SK-N-MC (cell line): ENCODE measurements around the gene ST6GALNAC2.
"Not testable (repeated sequence)": the region's sequence is repeated elsewhere in the genome, so short reads cannot be mapped to it uniquely, and the experiment has no call there.

Source experiments
- EZH2 ChIP-seq: fragments of 200-600 bp; sonication (generic); IDR thresholded peaks from one replicate; pipeline ENCODE4 v1.6.1; 2017; ENCODE audit warnings: antibody characterized with exemption
- FOXP2 ChIP-seq: optimal IDR thresholded peaks from 2 replicates; pipeline ENCODE3; 2011; ENCODE audit warnings: mild to moderate bottlenecking, moderate library complexity; ENCODE audit not compliant: insufficient read depth; ENCODE audit errors: extremely low read length, control extremely low read depth

DNA sequence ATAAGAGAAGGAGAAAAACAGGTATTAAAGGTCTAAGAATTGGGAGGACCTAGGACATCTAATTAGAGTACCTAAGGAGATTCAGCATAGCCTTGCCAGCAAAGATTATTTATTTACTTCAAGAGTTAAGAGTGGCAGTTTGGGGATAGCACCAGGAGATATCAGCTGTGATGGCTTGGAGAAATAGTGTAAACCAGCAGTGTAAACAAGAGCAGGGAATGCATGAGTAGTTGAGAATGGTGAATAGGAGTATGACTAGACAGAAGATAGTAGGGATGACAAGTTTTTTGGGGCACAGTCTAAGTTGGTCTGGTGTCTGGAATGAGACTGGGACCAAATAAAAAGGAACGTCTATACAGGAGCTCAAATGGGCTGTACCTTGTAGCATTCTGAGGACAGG is 21.0 kb upstream of the ST6GALNAC2 start:
- TF ChIP-seq EZH2, FOXP2: not testable (repeated sequence)
